ENCODE results near the gene ISG15. TPM values are rescaled to one million over a fixed set of nuclear protein-coding genes. Genes with fewer than 3 reads are reported as not detected.

ISG15 gene
- total and polyA plus RNA-seq, 9 of the 15 experiments (the other 6 are each of a cell fraction or from before 2014, with no cell fraction given) = 0.40 to 58.3 (median 12.2) TPM

- TF ChIP-seq RERE (CRISPR knock-in tag; IDR thresholded peaks at IDR 0.05; ENCODE audit: borderline replicate concordance) (no peak), RAD21 (CRISPR knock-in tag; conservative IDR thresholded peaks at IDR 0.05 in 1 of 2, IDR thresholded peaks at IDR 0.05 in 1 of 2) (peak; percentile 68 to 82), RCOR1 (IDR thresholded peaks at IDR 0.05; ENCODE audit: borderline replicate concordance in 1 of 2, low read depth in 2 of 2, low read length in 2 of 2) (peak in 1 of 2 experiments; percentile 59; a peak in 1 of 4 replicates), CCNT2 (IDR thresholded peaks at IDR 0.05; ENCODE audit: borderline replicate concordance, extremely low read depth, insufficient read length, low read depth, low read length) (no peak), MAZ (CRISPR knock-in tag; conservative IDR thresholded peaks at IDR 0.05 in 1 of 2, IDR thresholded peaks at IDR 0.05 in 1 of 2) (peak in 1 of 2 experiments; percentile 9; a peak in 1 of 4 replicates), NFRKB (IDR thresholded peaks at IDR 0.05; ENCODE audit: low read depth) (no peak), CC2D1A (IDR thresholded peaks at IDR 0.05) (0 out of 2 replicates have a peak, but pooled peaks have one; percentile 39), ETS1 (conservative IDR thresholded peaks at IDR 0.05; ENCODE audit: control insufficient read depth, low read depth, low read length) (0 out of 2 replicates have a peak, but pooled peaks have one; percentile 32), CREM (IDR thresholded peaks at IDR 0.05; ENCODE audit: low read depth) (peak; percentile 38; the same call in 1 of the 2 replicates)
- TF ChIP-seq, protein P1, sequence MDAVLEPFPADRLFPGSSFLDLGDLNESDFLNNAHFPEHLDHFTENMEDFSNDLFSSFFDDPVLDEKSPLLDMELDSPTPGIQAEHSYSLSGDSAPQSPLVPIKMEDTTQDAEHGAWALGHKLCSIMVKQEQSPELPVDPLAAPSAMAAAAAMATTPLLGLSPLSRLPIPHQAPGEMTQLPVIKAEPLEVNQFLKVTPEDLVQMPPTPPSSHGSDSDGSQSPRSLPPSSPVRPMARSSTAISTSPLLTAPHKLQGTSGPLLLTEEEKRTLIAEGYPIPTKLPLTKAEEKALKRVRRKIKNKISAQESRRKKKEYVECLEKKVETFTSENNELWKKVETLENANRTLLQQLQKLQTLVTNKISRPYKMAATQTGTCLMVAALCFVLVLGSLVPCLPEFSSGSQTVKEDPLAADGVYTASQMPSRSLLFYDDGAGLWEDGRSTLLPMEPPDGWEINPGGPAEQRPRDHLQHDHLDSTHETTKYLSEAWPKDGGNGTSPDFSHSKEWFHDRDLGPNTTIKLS (IDR thresholded peaks at IDR 0.05; ENCODE audit: borderline replicate concordance, low read depth) = no peak
- TF ChIP-seq, protein P2, sequence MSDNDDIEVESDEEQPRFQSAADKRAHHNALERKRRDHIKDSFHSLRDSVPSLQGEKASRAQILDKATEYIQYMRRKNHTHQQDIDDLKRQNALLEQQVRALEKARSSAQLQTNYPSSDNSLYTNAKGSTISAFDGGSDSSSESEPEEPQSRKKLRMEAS (CRISPR knock-in tag; IDR thresholded peaks at IDR 0.05) = peak; percentile 27; the same call in 1 of the 2 replicates
- TF ChIP-seq, protein P3, sequence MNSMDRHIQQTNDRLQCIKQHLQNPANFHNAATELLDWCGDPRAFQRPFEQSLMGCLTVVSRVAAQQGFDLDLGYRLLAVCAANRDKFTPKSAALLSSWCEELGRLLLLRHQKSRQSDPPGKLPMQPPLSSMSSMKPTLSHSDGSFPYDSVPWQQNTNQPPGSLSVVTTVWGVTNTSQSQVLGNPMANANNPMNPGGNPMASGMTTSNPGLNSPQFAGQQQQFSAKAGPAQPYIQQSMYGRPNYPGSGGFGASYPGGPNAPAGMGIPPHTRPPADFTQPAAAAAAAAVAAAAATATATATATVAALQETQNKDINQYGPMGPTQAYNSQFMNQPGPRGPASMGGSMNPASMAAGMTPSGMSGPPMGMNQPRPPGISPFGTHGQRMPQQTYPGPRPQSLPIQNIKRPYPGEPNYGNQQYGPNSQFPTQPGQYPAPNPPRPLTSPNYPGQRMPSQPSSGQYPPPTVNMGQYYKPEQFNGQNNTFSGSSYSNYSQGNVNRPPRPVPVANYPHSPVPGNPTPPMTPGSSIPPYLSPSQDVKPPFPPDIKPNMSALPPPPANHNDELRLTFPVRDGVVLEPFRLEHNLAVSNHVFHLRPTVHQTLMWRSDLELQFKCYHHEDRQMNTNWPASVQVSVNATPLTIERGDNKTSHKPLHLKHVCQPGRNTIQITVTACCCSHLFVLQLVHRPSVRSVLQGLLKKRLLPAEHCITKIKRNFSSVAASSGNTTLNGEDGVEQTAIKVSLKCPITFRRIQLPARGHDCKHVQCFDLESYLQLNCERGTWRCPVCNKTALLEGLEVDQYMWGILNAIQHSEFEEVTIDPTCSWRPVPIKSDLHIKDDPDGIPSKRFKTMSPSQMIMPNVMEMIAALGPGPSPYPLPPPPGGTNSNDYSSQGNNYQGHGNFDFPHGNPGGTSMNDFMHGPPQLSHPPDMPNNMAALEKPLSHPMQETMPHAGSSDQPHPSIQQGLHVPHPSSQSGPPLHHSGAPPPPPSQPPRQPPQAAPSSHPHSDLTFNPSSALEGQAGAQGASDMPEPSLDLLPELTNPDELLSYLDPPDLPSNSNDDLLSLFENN (IDR thresholded peaks at IDR 0.05; ENCODE audit: low read depth in 2 of 2, low read length in 2 of 2) = 0 out of 4 replicates have a peak, but pooled peaks of 1 of the 2 experiments have one; percentile 27
Observed at GRCh38 chr1:983798-984475, 29.4 kb upstream of the ISG15 start (continued).
